ENCODE results near the gene AP3B2.

DNA sequence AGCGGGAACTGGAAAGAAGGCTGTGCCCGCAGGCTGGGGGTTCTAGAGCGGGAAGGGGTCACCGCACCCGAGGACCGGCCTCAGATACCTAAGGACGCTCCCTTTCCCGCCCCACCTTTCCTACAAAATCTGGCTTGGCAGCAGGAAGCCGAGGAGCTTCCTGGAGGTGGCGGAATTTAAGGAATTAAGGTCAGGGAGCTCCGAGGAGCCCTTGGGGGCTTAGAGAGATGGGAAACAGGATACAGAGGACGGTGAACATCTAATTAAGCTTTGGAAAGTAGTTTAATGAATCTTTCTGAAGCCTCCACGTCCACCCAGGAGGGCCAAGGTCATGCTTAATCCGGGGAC lies 507 bp upstream of the AP3B2 start:
- no peak for TF ChIP-seq EP300 (IDR thresholded peaks at IDR 0.05)
- TF ChIP-seq POLR2A (IDR thresholded peaks at IDR 0.05) = no peak
